Stimulated activated CD4-positive, alpha-beta T cell treated with anti-CD3 and anti-CD28 coated beads, TNF-alpha, amount 100 ng/mL, for 24 hours (primary cell): ENCODE measurements around the gene TMUB2.
"Not testable (repeated sequence)": the region's sequence is repeated elsewhere in the genome, so short reads cannot be mapped to it uniquely, and the experiment has no call there.

Experiments
- DNase-seq, 3 experiments: peaks; one replicate each; pipeline ENCODE4 v3.0.0-alpha.2; 2020; ENCODE audit warnings: low read depth in 3 of 3

The TMUB2 gene

GRCh38 chr17:44186307-44187130 is at the start of gene TMUB2:
TSS of gene TMUB2 (plus strand) at chr17:44186972. CDS start at chr17:44187709, 737 bp downstream.
- DNase-seq = peak; percentile 99

DNA sequence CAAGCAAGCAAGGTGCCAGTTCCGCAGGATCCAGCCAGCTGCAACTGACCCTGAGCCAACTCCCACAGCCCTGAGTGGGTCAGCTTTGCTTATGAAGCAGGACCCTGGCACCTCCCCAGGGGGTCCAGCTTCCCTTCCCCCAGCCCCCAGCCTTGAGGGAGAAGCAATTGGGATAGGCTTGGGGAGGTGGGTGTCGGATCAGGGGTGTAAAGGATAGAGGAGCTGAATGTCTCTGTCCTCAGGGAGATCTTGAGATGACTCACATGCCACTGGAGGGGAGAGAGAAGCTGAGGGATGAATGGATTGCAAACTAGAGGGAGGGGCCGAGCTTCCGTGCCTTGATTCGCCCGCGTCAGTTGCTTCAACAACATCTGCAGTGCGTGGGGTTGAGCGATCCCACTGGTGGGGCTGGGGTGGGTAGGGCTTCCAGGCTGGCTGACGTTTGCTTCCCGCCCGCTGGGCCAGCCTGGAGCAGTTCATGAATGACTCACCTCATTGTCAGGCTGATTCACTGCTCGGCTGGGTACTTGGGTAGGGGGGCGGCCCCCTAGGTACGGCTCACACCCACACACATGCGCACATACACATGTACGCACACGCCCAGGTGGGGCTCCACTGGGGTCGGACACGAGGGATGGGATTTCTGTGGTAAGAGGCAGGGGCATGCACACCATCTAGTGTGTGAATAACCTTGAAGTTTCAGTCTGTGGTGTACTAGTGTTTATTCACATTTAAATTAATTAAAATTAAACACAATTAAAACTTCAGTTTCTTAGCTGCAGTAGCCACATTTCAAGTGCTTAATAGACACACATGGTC is 48.7 kb upstream of the TMUB2 start:
- DNase-seq = peak; percentile 51 to 79 (median 61)

GRCh38 chr17:44143921-44144320 is 42.9 kb upstream of the TMUB2 start:
- not testable (repeated sequence) for DNase-seq

- DNase-seq = no peak
These were observed 41.6 kb upstream of the TMUB2 start for GRCh38 chr17:44144966-44145739.

DNA sequence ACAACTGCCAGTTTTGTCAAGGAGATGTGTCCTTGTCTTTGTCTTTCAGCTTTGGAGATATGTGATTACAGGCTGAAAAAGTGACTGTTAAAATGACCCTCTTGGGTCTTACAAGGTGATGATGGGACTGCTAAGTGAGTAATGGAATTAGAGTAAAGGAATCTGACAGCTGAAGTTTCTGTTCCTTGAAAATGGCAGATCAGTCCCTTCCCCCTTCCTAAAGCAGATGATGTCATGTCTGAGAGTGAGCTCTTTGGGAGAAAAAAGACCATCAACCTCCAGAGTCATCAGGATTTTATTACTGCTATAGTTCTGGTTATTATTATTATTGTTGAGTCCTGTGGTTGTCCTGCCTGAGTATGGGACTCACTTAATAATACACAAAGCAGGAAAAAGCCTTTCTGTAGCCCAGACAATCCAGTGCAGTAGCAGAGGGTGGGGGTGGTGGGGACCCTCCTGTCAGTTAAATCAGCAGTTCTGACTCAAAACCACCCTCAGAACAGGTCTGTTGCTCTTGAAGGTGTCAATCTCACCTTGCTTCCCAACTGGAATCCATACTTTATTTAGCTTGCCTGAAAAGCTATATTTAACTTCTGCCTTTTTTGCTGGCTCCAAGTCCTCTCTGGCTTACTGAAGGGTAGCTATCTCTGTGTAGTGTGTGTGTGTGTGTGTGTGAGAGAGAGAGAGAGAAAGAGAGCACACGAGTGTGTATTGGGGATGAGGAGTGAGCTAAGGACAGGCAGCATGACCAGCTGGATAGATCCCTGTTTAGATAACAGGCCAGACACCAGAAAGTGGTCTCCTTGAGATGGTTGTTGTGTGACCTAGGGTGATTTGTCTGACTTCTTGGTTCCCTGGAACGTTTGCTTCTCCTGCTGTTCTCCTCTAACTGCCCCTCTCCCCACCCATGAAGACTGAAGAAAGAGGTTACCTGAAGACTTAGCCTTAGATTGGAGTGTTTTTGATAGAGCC is 40.1 kb upstream of the TMUB2 start:
- DNase-seq = no peak

DNA sequence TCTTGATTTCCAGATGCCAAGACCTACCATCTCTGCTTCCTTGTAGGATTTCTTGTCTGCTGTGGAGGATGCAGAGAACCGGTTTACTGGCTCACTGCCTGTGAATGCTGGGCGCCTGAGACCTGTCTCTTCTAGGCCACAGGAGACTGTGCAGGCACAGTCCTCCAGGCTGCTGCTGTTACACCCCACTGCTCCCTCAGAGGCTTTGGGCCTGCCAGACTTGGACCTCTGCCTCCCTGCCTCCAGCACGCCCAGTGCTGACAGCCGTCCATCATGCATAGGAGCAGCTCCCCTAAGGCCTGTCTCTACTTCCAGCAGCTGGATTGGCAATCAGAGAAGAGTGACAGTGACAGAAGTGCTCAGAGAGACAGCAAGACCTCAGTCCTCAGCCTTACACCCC is 39.0 kb upstream of the TMUB2 start:
- DNase-seq = no peak

GRCh38 chr17:44149066-44149465 is 37.7 kb upstream of the TMUB2 start:
- DNase-seq = not testable (repeated sequence)

DNA sequence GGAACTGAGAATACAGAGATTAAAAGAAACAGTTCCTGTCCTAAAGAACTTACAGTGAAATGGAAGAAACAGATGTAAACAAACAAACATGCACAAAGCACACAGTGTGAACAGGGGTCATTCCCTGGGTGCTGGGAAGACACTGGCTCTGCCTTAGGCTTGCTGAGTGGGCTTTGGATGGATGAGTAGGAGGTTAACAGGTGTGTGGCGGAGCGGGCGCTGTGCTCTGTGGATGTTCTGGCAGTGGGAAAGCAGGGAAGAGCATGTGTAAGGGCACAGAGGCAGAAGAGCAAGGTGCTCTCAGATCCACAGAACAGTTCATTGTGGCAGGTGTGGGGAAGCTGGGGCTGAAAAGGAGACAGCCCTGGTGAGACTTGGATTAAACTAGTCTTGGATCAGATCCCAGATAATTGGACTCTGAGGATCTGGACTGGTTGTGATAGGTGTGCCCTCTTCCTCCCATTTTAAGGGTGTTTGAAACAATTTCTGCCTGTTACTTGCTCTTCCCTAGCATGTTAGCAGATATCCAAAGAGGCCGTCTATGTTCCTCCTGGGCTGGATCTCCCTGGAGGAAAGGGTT is 36.9 kb upstream of the TMUB2 start:
- DNase-seq = no peak

DNA sequence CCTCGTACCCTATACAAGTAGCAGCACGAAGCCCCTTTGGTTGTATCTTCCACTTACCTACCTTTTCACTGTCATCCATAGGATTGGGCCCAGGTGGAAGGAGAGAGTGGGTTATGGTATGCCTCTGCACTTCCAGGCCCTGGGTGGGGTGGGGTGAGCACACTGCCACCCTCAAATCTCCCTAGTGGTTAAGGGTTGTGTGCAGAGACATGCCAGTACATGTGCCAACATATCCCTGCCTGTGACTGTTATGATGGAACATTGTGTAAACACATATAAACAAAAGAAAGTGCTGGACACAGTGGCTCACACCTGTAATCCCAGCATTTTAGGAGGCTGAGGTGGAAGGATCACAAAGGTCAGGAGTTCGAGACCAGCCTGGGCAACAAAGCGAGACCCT is 33.9 kb upstream of the TMUB2 start:
- no peak for DNase-seq

GRCh38 chr17:44155488-44155887 is 31.3 kb upstream of the TMUB2 start:
- no peak for DNase-seq

- no peak for DNase-seq
These were observed 27.1 kb upstream of the TMUB2 start for GRCh38 chr17:44159519-44160210.

- no peak for DNase-seq
These were observed 22.3 kb upstream of the TMUB2 start for GRCh38 chr17:44164476-44164875.

DNA sequence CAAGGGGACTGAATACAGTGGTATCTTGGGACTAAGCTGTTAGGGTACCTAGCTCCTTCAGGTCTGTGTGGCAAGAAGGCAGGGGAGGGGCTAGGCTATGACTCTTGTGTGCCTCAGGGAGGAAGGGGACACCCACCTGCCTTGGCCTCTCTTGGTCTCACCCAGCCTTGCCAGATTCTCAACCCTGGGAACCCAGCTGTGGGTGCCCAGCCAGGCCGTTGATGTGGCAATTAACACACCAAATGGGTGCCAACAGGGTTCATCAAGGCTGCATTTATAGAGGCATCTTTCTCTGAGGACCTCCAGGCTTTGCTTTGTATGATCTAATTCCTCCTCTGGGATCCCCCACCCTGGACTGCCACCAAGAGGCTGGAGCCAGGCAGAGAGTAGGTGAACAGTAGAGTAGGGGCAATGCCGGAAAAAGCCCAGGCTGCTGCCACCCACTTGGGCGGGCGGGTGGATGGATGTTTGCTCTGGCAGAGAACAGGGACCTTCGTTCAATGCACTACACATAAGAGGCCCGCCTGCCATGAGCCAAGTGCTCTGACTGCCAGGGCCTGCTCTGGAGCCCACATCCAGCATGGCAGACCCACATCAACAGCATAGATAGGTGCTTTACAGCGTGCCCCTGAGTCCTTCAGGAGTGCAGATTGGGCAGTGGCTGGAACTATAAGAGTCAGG is 19.5 kb upstream of the TMUB2 start:
- DNase-seq = no peak

- DNase-seq = no peak
These were observed 16.7 kb upstream of the TMUB2 start for GRCh38 chr17:44170135-44170498.

DNA sequence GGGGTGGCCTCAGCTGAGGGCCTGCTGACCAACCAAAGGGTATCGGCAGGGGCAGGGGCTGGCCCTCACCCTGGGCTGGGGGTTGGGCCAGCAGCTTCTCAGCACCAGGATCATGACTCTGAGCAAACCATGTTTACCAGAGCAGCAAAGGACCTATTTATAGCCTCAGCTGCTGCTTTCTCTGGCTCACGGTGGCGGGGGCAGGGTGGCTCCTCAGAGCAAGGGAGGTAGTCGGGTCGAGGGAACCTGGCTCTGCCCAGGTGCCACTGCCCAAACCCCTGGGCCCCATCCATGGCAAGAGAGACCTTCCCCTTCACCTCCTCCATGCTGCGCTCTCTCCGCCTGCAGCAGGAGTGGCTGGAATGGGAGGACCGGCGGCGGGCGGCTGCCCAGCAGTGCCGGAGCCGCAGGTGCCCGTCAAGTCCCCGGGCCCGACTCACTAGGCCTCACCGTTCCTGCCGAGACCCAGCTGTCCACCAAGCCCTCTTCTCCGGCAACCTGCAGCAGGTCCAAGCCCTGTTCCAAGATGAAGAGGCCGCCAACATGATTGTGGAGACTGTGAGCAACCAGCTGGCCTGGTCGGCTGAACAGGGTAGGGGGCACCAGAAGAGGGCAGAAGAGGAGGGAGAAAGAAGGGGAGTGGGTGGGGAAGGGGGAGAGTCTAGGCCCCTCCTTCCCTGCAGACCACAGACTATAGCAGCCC is 16.1 kb upstream of the TMUB2 start, which contains the start of gene ASB16:
Gene ASB16, plus strand, starts transcription at position 206 of the 703 bp plus-strand sequence. Its CDS starts 86 bp downstream, at position 292.
- no peak for DNase-seq

- no peak for DNase-seq
These were observed 14.8 kb upstream of the TMUB2 start for GRCh38 chr17:44171931-44172455.

DNA sequence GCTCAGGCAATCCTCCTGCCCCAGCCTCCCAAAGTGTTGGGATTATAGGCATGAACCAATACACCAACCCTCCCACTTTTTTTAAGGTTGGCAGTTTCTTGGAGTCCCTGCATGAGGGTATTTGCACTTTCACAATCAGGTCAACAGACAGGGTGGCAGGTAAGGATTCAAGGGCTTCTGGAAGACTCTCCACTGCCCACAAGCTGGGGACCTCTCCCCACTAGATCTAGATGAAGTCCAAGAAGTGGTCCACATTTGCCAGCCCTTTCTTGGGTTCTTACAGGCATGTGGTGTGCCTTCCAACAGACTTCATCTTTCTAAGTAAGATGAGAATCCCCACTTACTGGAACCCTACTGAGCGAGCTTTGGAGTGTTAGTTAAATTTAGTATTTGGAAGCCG is 12.3 kb upstream of the TMUB2 start:
- DNase-seq = no peak

DNA sequence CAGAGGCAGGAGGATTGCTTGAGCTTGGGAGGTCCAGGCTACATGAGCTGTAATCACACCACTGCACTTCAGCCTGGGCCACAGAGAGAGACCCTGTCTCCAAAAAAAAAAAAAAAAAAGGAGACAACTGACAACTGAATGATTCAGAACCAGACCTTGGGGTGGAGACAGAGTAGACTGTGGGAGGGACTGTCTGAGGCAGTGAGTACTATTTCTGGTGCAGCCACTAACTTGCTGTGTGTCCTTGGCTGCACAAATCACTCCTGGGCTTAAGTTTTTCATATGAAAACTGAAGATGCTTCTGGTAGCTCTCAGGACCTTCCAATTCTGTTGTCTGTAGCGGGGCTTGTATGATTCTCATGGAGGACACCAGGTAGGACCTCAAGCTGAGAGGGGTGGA is 10.5 kb upstream of the TMUB2 start:
- DNase-seq = no peak
